Spinal cord (tissue), 10 donors: ENCODE measurements around the gene PKP1. TPM values are rescaled to one million over a fixed set of nuclear protein-coding genes. Genes with fewer than 3 reads are reported as not detected.

Source experiments
- DNase-seq, 6 donors: peaks; one replicate each; pipeline versions ENCODE4 v3.0.0 to v3.0.0-alpha.2; 2013 to 2015; ENCODE audit warnings: low spot score in 6 of 6, low read depth in 4 of 6
- H3K27ac ChIP-seq: one replicate; pipeline ENCODE4 v1.5.1; 2013; ENCODE audit warnings: low read depth, low read length, control low read depth
- H3K27me3 ChIP-seq: one replicate; pipeline ENCODE4 v1.6.1; 2013; ENCODE audit warnings: low read length; ENCODE audit not compliant: control insufficient read depth, insufficient read depth
- H3K36me3 ChIP-seq: one replicate; pipeline ENCODE4 v1.6.1; 2013; ENCODE audit warnings: low read length; ENCODE audit not compliant: control insufficient read depth, insufficient read depth
- H3K4me1 ChIP-seq: one replicate; pipeline ENCODE4 v1.6.1; 2013; ENCODE audit warnings: low read length; ENCODE audit not compliant: control insufficient read depth, insufficient read depth
- H3K4me3 ChIP-seq: one replicate; pipeline ENCODE4 v1.5.1; 2013; ENCODE audit warnings: low read depth, low read length, control low read depth
- H3K9me3 ChIP-seq: one replicate; pipeline ENCODE4 v1.6.1; 2013; ENCODE audit warnings: low read length; ENCODE audit not compliant: control insufficient read depth, insufficient read depth
- WGBS: methylation state at CpG from one replicate; pipeline ENCODE4 v1.1.5; 2013; ENCODE audit warnings: missing lambda C conversion rate; ENCODE audit not compliant: insufficient coverage; 5-methylcytosine and 5-hydroxymethylcytosine counted together
- polyA plus RNA-seq, 2 donors: library from polyadenylated mRNA; unstranded; fragments of 120-200 nt; gene quantifications; one replicate each; pipeline ENCODE4 v1.2.1, GENCODE V29; 2013; ENCODE audit not compliant: insufficient read length in 2 of 2
- total RNA-seq, 2 donors: library from RNA; depleted of rRNA in 1 of 2; stranded (reverse); fragments of 120-200 nt in 1 of 2; fragments of >200 nt in 1 of 2; gene quantifications; one replicate each; pipeline versions ENCODE4 v1.2.3 to v1.2.4, GENCODE V29; 2013 to 2014
- donor health status: healthy.

Gene PKP1
- total and polyA plus RNA-seq, 4 donors = 0.22 to 1.2 (median 0.99) TPM

DNA sequence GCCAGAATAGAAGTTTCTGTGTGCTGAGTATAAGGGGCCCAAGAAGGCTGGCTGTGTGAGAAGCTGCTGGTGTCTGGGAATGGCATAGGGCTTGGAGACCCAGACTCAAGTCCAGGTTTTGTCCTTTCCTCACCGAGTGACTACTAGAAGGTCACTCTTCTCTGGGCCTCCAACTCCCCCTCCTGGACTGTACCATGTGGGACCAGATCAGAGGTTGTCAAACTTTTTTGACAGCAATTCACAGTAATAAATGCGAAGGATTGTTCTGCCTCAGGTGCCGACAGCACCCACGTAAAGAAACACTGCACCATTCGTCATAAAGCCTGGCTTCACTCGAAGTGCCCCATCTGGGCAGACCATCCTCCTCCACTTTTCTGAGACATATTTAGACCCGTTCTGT is 29.0 kb downstream of the PKP1 start:
- H3K4me1 ChIP-seq = peaks cover 25% of the 10 kb centered on the region
- H3K4me3 ChIP-seq = no peak overlapping the region
- peaks cover 6% of the 10 kb centered on the region for H3K27me3 ChIP-seq
- WGBS = 88% methylated on average over 5 of the region's 7 CpGs
- H3K36me3 ChIP-seq = no peaks in the 10 kb centered on the region
- no peak for DNase-seq
- no peaks in the 10 kb centered on the region for H3K9me3 ChIP-seq
- no peak overlapping the region for H3K27ac ChIP-seq

DNA sequence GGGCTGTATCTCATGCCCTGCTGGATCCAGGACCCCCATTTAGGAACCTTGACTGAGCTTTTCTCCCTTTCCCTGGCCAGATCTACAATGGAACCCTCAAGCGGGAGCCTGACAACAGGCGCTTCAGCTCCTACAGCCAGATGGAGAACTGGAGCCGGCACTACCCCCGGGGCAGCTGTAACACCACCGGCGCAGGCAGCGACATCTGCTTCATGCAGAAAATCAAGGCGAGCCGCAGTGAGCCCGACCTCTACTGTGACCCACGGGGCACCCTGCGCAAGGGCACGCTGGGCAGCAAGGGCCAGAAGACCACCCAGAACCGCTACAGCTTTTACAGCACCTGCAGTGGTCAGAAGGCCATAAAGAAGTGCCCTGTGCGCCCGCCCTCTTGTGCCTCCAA is 29.8 kb downstream of the PKP1 start:
- 87% methylated on average over 16 of the region's 16 CpGs for WGBS
- no peak overlapping the region for H3K27ac ChIP-seq
- no peak overlapping the region for H3K4me3 ChIP-seq
- peaks cover 6% of the 10 kb centered on the region for H3K27me3 ChIP-seq
- H3K4me1 ChIP-seq = peaks cover 25% of the 10 kb centered on the region
- H3K36me3 ChIP-seq = no peaks in the 10 kb centered on the region
- no peak for DNase-seq
- no peaks in the 10 kb centered on the region for H3K9me3 ChIP-seq

DNA sequence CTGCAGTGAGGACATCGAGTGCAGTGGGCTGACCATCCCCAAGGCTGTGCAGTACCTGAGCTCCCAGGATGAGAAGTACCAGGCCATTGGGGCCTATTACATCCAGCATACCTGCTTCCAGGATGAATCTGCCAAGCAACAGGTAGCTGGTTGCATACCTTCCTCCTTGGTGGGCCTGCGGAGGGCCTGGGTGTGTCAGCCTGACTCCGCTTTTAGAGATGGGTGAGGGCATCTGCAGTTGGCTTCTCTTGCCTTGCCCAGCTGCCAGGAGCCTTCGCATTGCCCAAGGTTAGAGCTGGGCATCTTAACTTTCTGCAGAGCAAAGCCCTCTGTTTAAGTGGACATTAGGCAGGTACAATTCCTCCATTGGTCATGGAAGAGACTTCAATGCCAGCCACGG is 33.2 kb downstream of the PKP1 start:
- Histone ChIP-seq H3K9me3 (no peaks in the 10 kb centered on the region), H3K36me3 (no peaks in the 10 kb centered on the region), H3K27ac (no peak overlapping the region), H3K27me3 (peaks cover 2% of the 10 kb centered on the region), H3K4me3 (no peak overlapping the region), H3K4me1 (no peaks in the 10 kb centered on the region)
- WGBS = 83% methylated on average over 5 of the region's 5 CpGs
- no peak for DNase-seq

DNA sequence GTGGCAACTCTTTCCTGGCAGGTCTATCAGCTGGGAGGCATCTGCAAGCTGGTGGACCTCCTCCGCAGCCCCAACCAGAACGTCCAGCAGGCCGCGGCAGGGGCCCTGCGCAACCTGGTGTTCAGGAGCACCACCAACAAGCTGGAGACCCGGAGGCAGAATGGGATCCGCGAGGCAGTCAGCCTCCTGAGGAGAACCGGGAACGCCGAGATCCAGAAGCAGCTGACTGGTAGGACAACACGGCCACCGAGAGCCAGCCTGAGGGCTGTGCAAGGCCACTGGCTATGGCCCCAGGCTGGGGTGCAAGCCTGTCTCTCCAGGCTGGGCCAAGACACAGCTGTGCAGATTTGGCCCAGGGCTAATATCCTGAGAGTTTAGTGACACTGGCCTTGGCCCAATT is 34.2 kb downstream of the PKP1 start:
- no peak overlapping the region for H3K27ac ChIP-seq
- 90% methylated on average over 13 of the region's 13 CpGs for WGBS
- DNase-seq = no peak
- H3K9me3 ChIP-seq = no peaks in the 10 kb centered on the region
- peaks cover 2% of the 10 kb centered on the region for H3K27me3 ChIP-seq
- no peak overlapping the region for H3K4me3 ChIP-seq
- no peaks in the 10 kb centered on the region for H3K4me1 ChIP-seq
- H3K36me3 ChIP-seq = no peaks in the 10 kb centered on the region

DNA sequence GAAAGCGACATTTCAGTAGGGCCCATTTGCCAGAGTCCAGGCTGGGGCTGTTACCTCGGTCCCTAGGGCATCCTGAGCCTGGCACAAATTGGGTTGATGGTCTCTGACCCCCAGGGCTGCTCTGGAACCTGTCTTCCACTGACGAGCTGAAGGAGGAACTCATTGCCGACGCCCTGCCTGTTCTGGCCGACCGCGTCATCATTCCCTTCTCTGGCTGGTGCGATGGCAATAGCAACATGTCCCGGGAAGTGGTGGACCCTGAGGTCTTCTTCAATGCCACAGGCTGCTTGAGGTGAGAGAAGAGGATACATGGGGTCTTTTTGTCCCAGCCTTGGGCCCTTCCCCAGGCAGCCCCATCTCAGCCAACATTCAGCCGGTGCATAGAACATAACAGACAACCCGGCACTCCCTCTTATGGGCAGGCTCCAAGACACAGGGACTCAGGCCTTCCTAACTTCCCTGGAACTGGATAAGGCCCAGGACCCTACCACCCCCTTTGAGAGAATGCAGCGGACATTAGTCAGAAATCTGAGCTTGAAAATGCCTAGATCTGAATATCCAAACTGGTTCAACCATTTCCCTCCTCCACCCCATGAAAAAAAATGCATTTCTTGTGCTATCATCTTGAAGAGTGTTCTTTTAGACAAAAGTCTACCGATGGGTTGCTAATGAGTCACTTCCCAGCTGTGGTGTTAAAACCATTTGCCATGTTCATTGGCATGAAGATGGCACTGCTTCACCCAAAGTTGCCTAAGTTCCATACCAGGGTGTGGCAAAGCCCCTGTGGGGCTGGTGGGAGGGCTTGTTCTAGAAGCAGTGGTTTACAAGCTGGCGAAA is 35.4 kb downstream of the PKP1 start:
- DNase-seq = no peak
- 80% methylated on average over 10 of the region's 15 CpGs for WGBS
- Histone ChIP-seq H3K9me3 (no peaks in the 10 kb centered on the region), H3K27ac (no peak overlapping the region), H3K4me1 (no peaks in the 10 kb centered on the region), H3K4me3 (no peak overlapping the region), H3K27me3 (peaks cover 2% of the 10 kb centered on the region), H3K36me3 (no peaks in the 10 kb centered on the region)

DNA sequence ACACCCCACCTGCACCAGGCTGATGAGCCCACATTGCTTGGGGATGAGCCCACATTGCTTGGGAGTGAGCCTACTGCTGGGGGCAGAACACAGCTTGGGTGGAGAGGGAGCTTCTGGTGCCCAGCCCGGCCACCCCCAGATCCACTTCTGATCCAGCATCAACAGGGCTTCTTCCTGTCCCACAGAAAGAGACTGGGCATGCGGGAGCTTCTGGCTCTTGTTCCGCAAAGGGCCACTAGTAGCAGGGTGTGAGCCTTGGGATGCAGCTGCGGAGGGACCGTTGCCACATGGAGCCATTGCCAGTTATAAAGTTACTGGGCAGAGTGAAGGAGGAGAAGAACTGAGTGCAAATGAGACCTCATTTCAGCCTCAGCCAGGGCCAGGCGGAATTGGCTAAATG is 36.3 kb downstream of the PKP1 start:
- Histone ChIP-seq H3K27ac (no peak overlapping the region), H3K4me1 (no peaks in the 10 kb centered on the region), H3K27me3 (peaks cover 2% of the 10 kb centered on the region), H3K4me3 (no peak overlapping the region), H3K9me3 (no peaks in the 10 kb centered on the region), H3K36me3 (no peaks in the 10 kb centered on the region)
- WGBS = 96% methylated on average over 5 of the region's 6 CpGs
- no peak for DNase-seq

DNA sequence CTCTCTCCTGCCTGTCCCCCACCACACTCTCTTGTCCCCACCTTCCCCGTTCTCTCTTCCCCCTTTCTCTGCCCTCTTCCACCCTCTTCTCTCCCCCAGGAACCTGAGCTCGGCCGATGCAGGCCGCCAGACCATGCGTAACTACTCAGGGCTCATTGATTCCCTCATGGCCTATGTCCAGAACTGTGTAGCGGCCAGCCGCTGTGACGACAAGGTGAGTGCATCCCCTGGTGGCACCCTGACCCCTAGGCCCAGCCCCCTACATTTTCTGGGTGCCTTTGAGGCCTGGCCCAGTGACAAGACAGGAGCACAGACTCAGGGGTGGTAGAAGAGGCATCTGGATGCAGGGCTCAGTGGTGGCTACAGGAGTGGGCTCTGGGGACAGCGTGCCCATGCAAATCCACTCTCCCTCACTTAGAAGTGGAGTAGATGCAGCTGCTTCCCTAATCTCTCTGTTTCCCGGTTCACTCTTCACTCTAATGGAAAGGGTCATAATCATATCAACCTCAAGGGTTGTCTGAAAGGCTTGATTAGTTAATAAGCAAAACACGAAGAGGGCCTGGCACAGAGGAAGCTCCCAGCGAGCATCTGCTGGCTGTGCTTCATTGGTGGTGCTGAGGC is 37.0 kb downstream of the PKP1 start:
- WGBS = 69% methylated on average over 10 of the region's 12 CpGs
- no peaks in the 10 kb centered on the region for H3K4me1 ChIP-seq
- H3K27ac ChIP-seq = no peak overlapping the region
- no peak overlapping the region for H3K4me3 ChIP-seq
- no peaks in the 10 kb centered on the region for H3K27me3 ChIP-seq
- H3K36me3 ChIP-seq = no peaks in the 10 kb centered on the region
- no peak for DNase-seq
- H3K9me3 ChIP-seq = no peaks in the 10 kb centered on the region

DNA sequence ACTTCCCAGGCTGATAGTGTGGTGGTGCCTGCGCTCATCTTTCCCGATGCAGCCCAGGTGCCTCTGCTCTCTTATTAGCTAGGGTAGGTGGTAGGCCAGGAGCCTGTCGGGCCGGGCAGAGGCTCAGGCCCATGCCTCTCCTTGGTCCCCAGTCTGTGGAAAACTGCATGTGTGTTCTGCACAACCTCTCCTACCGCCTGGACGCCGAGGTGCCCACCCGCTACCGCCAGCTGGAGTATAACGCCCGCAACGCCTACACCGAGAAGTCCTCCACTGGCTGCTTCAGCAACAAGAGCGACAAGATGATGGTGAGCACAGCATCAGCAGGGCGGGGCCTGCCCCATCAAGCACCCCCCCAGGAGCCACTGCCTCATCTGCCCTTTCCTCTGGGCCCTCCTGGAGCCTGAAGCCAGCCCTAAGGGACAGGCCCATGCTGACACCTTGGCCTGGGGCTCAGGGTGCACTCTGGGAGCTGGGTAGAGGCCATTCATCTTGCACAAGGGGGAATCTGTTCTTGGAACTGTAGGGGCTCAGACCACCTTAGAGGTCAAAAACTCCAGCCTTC is 38.6 kb downstream of the PKP1 start:
- Histone ChIP-seq H3K36me3 (no peaks in the 10 kb centered on the region), H3K4me1 (no peaks in the 10 kb centered on the region), H3K27ac (no peak overlapping the region), H3K9me3 (no peaks in the 10 kb centered on the region), H3K4me3 (no peak overlapping the region), H3K27me3 (no peaks in the 10 kb centered on the region)
- DNase-seq = no peak
- WGBS = 88% methylated on average over 15 of the region's 15 CpGs

DNA sequence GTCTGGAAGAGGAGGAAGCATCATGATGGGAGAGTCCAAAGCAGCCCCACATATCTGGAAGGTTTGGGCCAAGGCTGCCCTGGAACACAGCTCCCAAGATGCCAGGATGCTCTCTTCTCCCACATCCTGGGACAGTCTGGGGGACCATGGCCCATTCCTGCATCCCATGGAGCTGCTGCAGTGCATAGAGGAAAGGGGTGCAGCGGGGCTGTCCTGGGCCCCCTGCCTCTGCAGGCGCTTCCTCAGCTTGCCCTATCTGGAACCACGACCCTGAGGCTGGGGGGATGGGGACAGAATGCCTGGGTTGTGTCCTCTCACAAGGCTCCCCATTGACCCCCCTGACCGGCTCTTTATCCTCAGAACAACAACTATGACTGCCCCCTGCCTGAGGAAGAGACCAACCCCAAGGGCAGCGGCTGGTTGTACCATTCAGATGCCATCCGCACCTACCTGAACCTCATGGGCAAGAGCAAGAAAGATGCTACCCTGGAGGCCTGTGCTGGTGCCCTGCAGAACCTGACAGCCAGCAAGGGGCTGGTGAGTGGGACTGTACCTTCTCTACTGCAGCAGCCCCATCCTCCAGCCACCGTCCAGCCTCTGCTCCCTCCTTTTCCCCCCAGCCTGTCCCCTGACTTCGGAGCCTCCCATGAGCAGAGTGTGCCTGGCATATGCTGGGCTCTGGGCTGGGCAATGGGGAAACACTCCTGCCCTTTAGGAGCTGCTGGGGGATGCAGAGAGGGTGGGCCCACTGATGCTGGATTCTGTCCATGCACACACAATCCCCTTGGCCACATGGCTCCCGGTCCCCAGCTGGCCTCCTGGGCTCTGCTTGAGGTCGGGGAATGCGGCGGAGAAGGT is 39.6 kb downstream of the PKP1 start:
- Histone ChIP-seq H3K4me3 (no peak overlapping the region), H3K36me3 (no peaks in the 10 kb centered on the region), H3K27me3 (no peaks in the 10 kb centered on the region), H3K9me3 (no peaks in the 10 kb centered on the region), H3K27ac (no peak overlapping the region), H3K4me1 (no peaks in the 10 kb centered on the region)
- WGBS = 87% methylated on average over 9 of the region's 12 CpGs
- no peak for DNase-seq
